Smooth muscle cell of the umbilical artery (primary cell): ENCODE measurements around the gene PEX11G. TPM values are rescaled to one million over a fixed set of nuclear protein-coding genes. Genes with fewer than 3 reads are reported as not detected.

Experiments used
- total RNA-seq: library from RNA; depleted of rRNA; stranded (reverse); fragments of >200 nt; gene quantifications from 2 replicates; pipeline ENCODE4 v1.2.3, GENCODE V29; 2014

The PEX11G gene
- 1.5 and 3.3 TPM in 2 replicates for total RNA-seq

GRCh38 chr19:7488736-7489353, at the start of gene PEX11G:
Gene PEX11G, minus strand, starts transcription at chr19:7489035. Its CDS starts 25 bp downstream, at chr19:7489010.

GRCh38 chr19:7535047-7535997, 46.5 kb upstream of the PEX11G start, which contains the start of gene PNPLA6:
Gene PNPLA6, plus strand, starts transcription at chr19:7535717. Its CDS starts 72 bp downstream, at chr19:7535789.

GRCh38 chr19:7522072-7522922, 33.5 kb upstream of the PEX11G start, which contains the start of gene MCOLN1:
Gene MCOLN1, plus strand, starts transcription at chr19:7522624. Its CDS starts 127 bp downstream, at chr19:7522751.

GRCh38 chr19:7515645-7516151, 26.9 kb upstream of the PEX11G start, which contains the start of gene ZNF358:
Gene ZNF358, plus strand, starts transcription at chr19:7516103. Its CDS starts 3,140 bp downstream, at chr19:7519243.

Other genes with a start within 250 kb of the PEX11G start
- 11.1 and 15.7 TPM in 2 replicates for gene INSR, start 194.6 kb downstream of the PEX11G start, total RNA-seq
- gene ARHGEF18, start 140.1 kb downstream of the PEX11G start, total RNA-seq = 36.2 and 61.7 TPM in 2 replicates
- gene ZNF358, start 27.1 kb upstream of the PEX11G start, total RNA-seq = 11.9 and 21.5 TPM in 2 replicates
- gene MCOLN1, start 33.6 kb upstream of the PEX11G start, total RNA-seq = 4.3 and 5.6 TPM in 2 replicates
- gene PNPLA6, start 46.7 kb upstream of the PEX11G start, total RNA-seq = 83.7 and 132 TPM in 2 replicates
- gene CAMSAP3, start 106.8 kb upstream of the PEX11G start, total RNA-seq = not detected in 2 replicates
- gene XAB2, start 140.5 kb upstream of the PEX11G start, total RNA-seq = 25.2 and 46.3 TPM in 2 replicates
- gene PET100, start 140.8 kb upstream of the PEX11G start, total RNA-seq = 7.5 and 8.6 TPM in 2 replicates
- gene PCP2, start 144.7 kb upstream of the PEX11G start, total RNA-seq = not detected in 2 replicates
- 7.7 and 18.5 TPM in 2 replicates for gene STXBP2, start 148.1 kb upstream of the PEX11G start, total RNA-seq
- gene RETN, start 180.0 kb upstream of the PEX11G start, total RNA-seq = not detected in 2 replicates
- gene MCEMP1, start 188.1 kb upstream of the PEX11G start, total RNA-seq = not detected in 2 replicates
- 52.3 and 56.1 TPM in 2 replicates for gene TRAPPC5, start 191.8 kb upstream of the PEX11G start, total RNA-seq
- gene FCER2, start 213.1 kb upstream of the PEX11G start, total RNA-seq = not detected in 2 replicates
- gene CLEC4G, start 243.1 kb upstream of the PEX11G start, total RNA-seq = not detected in 2 replicates